ENCODE measurements around the gene RGCC.

DNA sequence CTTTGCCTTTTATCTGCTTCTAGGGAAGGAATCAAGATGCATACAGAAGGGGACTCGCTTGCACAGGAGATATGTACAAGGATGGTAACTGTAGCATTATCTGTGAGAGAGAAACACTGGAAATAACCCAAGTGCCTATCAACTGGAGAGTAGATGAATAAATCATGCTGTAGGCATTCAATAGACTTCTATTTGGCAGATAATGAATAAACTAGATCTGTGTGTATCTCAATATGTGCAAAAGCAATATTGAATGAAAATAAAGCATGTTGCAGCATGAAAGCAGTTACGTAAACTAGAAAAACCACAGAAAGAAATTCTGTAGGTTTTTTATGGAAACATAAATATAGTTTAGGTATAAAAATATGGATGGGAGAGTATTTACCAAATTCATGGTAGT is 38.6 kb upstream of the RGCC start:
- TF ChIP-seq CTCF (conservative IDR thresholded peaks at IDR 0.05; ENCODE audit: low read depth, low read length): no peak
- TF ChIP-seq RAD21 (IDR thresholded peaks at IDR 0.05; ENCODE audit: low read length): no peak
- no peak for TF ChIP-seq RFX5 (IDR thresholded peaks at IDR 0.05; ENCODE audit: low read depth, low read length)
- TF ChIP-seq MAZ (IDR thresholded peaks at IDR 0.05; ENCODE audit: borderline replicate concordance, low read depth, low read length): no peak
- TF ChIP-seq NFE2L2 (IDR thresholded peaks at IDR 0.05; ENCODE audit: low read depth, low read length): no peak
- no peak for TF ChIP-seq POLR2A (IDR thresholded peaks at IDR 0.05; ENCODE audit: low read depth, low read length)
- TF ChIP-seq, protein P1, sequence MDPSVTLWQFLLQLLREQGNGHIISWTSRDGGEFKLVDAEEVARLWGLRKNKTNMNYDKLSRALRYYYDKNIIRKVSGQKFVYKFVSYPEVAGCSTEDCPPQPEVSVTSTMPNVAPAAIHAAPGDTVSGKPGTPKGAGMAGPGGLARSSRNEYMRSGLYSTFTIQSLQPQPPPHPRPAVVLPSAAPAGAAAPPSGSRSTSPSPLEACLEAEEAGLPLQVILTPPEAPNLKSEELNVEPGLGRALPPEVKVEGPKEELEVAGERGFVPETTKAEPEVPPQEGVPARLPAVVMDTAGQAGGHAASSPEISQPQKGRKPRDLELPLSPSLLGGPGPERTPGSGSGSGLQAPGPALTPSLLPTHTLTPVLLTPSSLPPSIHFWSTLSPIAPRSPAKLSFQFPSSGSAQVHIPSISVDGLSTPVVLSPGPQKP (IDR thresholded peaks at IDR 0.05; ENCODE audit: borderline replicate concordance, low read depth, low read length): no peak
- no peak for TF ChIP-seq CEBPB (IDR thresholded peaks at IDR 0.05; ENCODE audit: low read depth, low read length)
- TF ChIP-seq MXI1 (IDR thresholded peaks at IDR 0.05; ENCODE audit: borderline replicate concordance, low read depth, low read length): no peak
- no peak for TF ChIP-seq MAFK (IDR thresholded peaks at IDR 0.05; ENCODE audit: low read depth, low read length)
- no peak for TF ChIP-seq CHD1 (IDR thresholded peaks at IDR 0.05; ENCODE audit: low read depth, low read length)
